HG03139 (cell line): ENCODE data around the gene GNGT2.
A peak's percentile ranks its signal among the peaks of the same experiment; 100 is the strongest.
"Not testable (repeated sequence)": the region's sequence is repeated elsewhere in the genome, so short reads cannot be mapped to it uniquely, and the experiment has no call there.

Source experiments
- ATAC-seq: cut with Tn5 transposase; IDR thresholded peaks from one replicate; pipeline ENCODE4 v1.9.1; 2021; ENCODE audit not compliant: unreplicated experiment

GNGT2 gene

GRCh38 chr17:49213399-49213798 lies 3.0 kb upstream of the GNGT2 start:
- no peak for ATAC-seq

- ATAC-seq: no peak
Observed at GRCh38 chr17:49209061-49209571, 1.3 kb downstream of the GNGT2 start.

GRCh38 chr17:49204516-49204915 lies 5.9 kb downstream of the GNGT2 start:
- no peak for ATAC-seq

GRCh38 chr17:49203796-49204195 lies 6.6 kb downstream of the GNGT2 start:
- no peak for ATAC-seq

- ATAC-seq: no peak
Observed at GRCh38 chr17:49201481-49201927, 8.9 kb downstream of the GNGT2 start.

GRCh38 chr17:49200423-49201083 lies 9.8 kb downstream of the GNGT2 start:
- ATAC-seq: no peak

GRCh38 chr17:49198211-49198610 lies 12.2 kb downstream of the GNGT2 start:
- ATAC-seq: no peak

GRCh38 chr17:49197346-49197998 lies 12.9 kb downstream of the GNGT2 start:
- no peak for ATAC-seq

- ATAC-seq: no peak
Observed at GRCh38 chr17:49196520-49196919, 13.9 kb downstream of the GNGT2 start.

GRCh38 chr17:49195751-49196150 lies 14.6 kb downstream of the GNGT2 start:
- no peak for ATAC-seq

- no peak for ATAC-seq
Observed at GRCh38 chr17:49194297-49194607, 16.1 kb downstream of the GNGT2 start.

GRCh38 chr17:49193513-49194296 lies 16.7 kb downstream of the GNGT2 start:
- ATAC-seq: no peak

- ATAC-seq: peak; percentile 43
Observed at GRCh38 chr17:49191917-49192741, 18.2 kb downstream of the GNGT2 start.

- peak; percentile 7 for ATAC-seq
Observed at GRCh38 chr17:49191409-49191916, 18.9 kb downstream of the GNGT2 start.

- ATAC-seq: no peak
Observed at GRCh38 chr17:49190932-49191331, 19.4 kb downstream of the GNGT2 start.

- ATAC-seq: no peak
Observed at GRCh38 chr17:49187301-49187700, 23.1 kb downstream of the GNGT2 start.

- not testable (repeated sequence) for ATAC-seq
Observed at GRCh38 chr17:49185381-49185780, 25.0 kb downstream of the GNGT2 start.

GRCh38 chr17:49184522-49184921 lies 25.9 kb downstream of the GNGT2 start:
- not testable (repeated sequence) for ATAC-seq

GRCh38 chr17:49183801-49184200 lies 26.6 kb downstream of the GNGT2 start:
- no peak for ATAC-seq

GRCh38 chr17:49183341-49183740 lies 27.0 kb downstream of the GNGT2 start:
- no peak for ATAC-seq
